ENCODE results near the gene GSTT2B.
"Not testable (repeated sequence)": the region's sequence is repeated elsewhere in the genome, so short reads cannot be mapped to it uniquely, and the experiment has no call there.

DNA sequence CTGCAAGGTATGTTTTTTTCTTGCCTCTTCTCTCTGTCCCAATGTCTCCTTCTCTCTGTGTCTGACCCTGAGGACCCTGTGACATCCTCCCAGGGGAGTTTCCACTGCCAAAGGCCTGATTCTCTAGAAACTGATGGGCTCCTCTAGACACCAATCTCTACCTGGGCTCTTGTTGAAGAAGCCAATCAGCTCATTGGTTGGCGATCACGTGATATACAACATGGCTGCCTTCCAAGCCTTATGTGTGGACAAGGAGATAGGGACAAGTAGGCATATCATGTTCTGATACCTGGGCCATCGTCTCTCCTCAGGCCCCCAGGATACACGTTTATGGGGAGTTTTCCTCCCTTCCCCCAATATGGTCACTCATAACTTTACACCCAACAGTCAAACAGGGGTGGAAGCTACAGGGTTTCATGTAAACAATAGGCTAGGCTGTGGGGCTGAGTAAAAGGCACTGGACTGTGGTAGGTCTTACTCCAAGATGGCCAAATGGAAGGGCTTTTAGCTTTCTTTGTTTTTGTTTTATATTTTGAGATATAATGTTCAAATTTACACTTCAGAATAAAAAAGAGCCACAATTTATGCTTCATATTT is 32.7 kb upstream of the GSTT2B start:
- TF ChIP-seq, protein P1, sequence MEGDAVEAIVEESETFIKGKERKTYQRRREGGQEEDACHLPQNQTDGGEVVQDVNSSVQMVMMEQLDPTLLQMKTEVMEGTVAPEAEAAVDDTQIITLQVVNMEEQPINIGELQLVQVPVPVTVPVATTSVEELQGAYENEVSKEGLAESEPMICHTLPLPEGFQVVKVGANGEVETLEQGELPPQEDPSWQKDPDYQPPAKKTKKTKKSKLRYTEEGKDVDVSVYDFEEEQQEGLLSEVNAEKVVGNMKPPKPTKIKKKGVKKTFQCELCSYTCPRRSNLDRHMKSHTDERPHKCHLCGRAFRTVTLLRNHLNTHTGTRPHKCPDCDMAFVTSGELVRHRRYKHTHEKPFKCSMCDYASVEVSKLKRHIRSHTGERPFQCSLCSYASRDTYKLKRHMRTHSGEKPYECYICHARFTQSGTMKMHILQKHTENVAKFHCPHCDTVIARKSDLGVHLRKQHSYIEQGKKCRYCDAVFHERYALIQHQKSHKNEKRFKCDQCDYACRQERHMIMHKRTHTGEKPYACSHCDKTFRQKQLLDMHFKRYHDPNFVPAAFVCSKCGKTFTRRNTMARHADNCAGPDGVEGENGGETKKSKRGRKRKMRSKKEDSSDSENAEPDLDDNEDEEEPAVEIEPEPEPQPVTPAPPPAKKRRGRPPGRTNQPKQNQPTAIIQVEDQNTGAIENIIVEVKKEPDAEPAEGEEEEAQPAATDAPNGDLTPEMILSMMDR (IDR thresholded peaks at IDR 0.05; ENCODE audit: poor library complexity): not testable (repeated sequence)
- not testable (repeated sequence) for TF ChIP-seq EZH2 (IDR thresholded peaks at IDR 0.05; ENCODE audit: borderline replicate concordance); EZH2phosphoT487 (IDR thresholded peaks at IDR 0.05; ENCODE audit: low read depth, severe bottlenecking, unreplicated experiment)

Data from hepatocyte (in vitro differentiated cells).